ENCODE data around the gene TNFRSF1B. TPM values are rescaled to one million over a fixed set of nuclear protein-coding genes. Genes with fewer than 3 reads are reported as not detected.

Gene TNFRSF1B
- total RNA-seq, 1 donor from 2014 or later: 14.0 TPM

DNA sequence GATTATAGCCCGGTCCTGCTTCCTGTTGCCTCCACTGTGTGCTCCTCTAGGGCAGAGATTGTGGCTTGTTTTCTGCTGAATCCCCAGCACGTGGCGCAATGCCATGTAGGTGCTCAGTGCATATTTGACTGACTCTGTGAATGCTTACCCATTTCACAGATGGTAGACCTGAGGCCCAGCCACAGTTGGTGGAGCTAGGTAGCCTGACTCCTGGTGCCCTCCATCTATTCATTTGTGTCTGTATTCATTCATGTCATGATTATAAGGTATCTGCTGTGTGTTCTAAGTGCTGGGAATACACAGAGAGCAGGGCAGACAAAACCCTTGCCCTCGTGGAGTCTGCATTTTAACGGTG lies 22.5 kb downstream of the TNFRSF1B start:
- DNase-seq (ENCODE audit: low spot score): no peak

DNA sequence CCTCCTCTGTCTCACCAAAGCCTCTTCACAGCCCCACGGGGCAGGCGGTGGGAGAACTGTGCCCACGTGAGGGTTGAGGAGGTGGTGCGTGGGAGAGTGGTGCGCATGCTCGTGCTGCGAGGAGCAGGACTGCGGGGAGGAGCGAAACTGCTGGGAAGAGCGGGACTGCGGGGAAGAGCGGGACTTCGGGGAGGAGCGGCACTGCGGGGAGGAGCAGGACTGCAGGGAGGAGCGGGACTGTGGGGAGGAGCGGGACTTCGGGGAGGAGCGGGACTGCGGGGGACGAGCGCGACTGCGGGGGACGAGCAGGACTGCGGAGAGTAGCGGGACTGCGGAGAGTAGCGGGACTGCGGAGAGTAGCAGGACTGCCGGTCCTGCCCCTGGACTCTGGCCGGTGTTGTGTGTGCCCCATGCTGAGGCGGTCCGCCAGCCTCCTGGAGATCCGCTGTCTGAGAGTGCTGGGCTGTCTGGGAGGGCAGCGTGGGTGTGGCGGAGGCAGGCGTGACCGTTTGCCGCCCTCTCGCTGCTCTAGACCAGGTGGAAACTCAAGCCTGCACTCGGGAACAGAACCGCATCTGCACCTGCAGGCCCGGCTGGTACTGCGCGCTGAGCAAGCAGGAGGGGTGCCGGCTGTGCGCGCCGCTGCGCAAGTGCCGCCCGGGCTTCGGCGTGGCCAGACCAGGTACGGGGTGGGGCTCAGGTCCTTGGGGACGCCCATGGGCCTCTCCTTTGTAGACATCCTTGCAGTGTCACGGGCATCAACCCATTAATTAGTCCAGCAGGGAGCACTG lies 24.6 kb downstream of the TNFRSF1B start:
- no peak for DNase-seq (ENCODE audit: low spot score)

DNA sequence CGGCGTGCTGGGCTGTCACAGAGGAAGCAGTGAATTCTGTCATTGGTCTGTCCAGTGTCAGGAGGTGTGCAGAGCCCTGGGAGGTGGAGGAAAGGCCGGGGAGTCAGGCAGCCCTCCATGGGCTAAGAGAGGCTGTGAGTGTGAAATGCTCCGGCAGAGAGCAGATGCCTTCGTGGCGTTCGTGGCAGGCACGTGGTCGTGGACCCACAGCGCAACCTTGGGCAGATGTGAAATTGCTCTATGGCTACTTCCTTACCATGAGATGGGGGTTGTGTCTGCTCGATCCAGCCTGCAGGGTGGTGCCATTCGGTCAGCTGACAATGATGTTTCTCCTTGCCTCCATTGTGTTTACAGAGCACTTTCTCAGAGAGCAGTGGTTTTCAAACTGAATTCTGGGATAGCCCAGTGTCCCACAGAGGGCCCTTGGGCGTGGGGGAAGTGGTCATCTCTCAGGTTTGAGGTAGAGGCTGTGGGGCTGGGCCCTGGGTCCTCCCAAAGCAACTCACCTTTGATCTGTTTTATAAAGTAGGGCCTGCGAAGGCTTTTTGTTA lies 27.9 kb downstream of the TNFRSF1B start:
- no peak for DNase-seq (ENCODE audit: low spot score)

DNA sequence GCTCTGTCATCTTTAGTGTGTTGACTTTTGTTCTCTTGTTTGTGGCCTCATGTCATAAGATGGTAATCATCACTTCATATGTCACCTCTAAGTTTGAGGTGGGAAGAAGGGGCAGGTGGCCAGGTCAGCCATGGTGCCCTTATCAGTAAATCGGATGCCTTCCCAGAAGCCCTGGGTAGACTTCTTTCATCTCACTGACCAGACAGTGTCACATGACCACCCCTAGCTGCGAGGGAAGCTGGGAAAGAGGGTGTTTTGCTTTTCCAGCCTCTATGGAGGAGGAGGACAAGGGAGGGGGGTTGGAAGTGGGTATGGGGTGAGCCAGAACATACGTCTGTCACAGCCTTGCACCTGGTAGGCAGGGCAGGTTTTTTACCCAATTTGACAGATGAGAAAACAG lies 28.6 kb downstream of the TNFRSF1B start:
- no peak for DNase-seq (ENCODE audit: low spot score)

DNA sequence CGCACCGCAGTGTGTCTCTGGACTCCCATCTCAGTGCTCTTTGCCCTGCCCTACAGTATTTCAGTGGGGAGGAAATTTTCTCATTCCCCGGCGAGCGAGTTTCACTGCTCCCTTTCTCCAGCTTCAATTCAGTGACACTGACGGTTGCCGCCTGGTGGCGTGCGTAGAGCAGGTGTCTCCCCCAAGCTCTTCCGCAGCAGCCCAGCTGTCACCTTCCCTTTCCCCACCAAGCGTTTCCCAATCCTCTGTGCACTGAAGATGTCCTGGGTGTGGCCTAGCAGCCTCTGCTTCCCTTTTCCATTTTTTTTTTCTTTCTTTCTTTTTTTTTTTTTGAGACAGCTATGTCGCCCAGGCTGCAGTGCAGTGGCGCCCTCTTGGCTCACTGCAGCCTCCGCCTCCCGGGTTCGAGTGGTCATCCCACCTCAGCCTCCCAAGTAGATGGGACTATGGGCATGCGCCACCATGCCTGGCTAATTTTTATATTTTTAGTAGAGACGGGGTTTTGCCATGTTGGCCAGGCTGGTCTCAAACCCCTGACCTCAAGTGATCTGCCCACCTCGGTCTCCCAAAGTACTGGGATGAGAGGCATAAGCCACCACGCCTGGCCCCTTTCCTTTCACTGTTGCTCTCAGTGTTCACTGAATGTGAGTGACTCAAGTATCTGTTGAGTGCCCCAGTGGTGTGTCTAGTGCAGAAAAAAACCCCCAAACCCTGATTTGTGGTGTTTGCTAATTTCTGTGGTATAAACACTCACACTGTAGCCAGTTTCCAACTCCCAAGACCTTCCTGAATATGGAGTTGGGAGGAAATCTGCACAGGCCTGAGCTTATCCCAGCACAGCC lies 30.1 kb downstream of the TNFRSF1B start:
- peak; percentile 44 for DNase-seq (ENCODE audit: low spot score)

DNA sequence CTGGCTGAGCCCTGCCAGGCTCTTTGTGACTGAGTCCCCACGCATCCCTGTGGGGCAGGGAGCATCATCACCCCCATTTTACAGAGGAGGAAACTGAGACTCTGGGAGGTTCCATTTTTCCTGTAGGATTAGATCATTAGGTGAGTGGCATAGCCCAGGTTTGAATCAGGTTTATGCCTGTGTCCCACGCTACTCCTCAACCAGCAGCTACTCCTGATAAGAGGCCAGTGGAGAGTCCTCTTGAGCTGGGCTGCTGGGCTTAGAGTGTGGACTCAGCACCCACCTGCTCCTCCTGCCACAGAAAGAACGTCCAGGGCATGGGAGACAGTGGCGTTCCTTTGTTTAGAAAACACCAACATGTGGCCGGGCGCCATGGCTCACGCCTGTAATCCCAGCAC lies 30.7 kb downstream of the TNFRSF1B start:
- no peak for DNase-seq (ENCODE audit: low spot score)

DNA sequence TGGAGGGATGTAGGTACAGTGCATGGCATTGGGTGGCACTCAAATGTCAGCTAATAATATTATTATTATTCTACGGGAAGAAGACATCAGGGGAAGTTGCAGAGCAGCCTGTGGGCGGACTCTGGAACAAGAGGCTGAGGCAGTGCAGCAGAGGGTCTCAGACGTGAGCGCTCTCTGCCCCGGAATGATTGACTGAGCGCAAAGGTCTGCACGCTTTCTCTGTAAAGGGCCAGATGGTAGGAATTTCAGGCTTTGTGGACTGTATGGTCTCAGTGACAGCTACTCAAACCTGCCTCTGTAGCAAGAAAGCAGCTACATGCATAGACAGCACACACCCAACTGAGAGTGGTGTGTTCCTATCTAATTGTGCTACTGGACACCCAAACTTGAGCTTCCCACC lies 33.4 kb downstream of the TNFRSF1B start:
- no peak for DNase-seq (ENCODE audit: low spot score)

DNA sequence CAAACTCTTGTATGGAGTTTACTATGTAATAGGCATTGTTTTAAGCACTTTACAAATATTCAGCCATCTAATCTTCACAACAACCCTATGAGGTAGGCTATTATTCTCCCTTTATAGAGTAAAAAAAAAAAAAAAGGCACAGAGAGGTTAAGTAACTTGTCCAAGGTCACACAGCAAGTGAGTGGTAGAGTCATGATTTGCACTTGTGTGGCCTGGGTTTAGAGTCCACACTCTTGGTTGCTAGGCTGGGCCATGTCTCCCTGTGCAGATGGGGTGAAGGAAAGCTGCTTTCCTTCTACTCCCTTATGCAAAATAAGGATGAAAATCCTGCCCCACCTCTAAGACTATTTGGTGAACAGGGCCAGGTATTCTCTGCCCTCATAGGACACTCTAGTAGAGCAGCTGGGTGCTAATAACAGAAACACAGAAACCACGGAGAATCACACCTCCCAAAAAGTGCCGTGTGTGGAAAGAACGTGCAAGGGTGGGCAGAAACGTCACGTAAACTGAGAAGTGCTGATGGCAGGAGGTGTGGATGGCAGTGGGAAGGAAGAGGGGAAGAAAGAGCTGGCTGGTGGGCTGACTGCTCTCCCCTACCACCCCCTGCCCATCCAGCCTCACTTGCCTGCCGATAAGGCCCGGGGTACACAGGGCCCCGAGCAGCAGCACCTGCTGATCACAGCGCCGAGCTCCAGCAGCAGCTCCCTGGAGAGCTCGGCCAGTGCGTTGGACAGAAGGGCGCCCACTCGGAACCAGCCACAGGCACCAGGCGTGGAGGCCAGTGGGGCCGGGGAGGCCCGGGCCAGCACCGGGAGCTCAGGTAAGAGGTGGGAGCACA lies 34.8 kb downstream of the TNFRSF1B start:
- no peak for DNase-seq (ENCODE audit: low spot score)

DNA sequence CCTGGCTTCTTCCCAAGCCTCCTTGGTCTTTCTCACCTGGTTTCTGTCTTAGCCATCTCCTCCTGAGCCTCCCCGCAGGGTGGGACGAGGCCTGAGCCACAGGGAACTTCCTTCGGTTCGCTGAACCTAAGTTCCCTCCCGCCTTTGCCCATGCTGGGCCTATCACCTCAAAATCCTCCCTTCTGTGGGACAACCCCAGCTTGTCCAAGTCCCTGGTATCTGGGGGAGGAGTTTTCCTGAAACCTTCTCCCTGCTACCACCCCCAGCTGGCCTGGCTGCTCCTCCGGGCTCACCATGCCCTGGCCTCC lies 35.4 kb downstream of the TNFRSF1B start:
- DNase-seq (ENCODE audit: low spot score): no peak

DNA sequence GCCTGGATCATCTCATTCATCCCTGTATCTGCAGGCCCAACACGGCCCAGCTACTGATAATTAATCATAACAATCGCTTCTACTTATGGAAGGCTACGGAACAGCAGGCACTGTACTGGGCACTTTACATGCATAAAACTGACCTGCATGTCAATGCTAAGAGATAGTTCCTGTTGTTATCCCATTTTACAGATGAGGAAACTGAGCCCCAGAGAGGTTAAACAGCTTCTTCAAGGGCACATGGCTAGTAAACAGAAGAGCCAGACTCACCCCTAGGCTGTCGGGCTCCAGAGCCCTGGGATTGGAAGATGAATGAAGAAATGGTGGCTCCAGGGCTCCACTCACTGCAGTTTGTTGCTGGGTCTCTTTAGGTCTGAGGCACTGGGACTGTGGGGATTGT lies 35.8 kb downstream of the TNFRSF1B start:
- DNase-seq (ENCODE audit: low spot score): no peak

DNA sequence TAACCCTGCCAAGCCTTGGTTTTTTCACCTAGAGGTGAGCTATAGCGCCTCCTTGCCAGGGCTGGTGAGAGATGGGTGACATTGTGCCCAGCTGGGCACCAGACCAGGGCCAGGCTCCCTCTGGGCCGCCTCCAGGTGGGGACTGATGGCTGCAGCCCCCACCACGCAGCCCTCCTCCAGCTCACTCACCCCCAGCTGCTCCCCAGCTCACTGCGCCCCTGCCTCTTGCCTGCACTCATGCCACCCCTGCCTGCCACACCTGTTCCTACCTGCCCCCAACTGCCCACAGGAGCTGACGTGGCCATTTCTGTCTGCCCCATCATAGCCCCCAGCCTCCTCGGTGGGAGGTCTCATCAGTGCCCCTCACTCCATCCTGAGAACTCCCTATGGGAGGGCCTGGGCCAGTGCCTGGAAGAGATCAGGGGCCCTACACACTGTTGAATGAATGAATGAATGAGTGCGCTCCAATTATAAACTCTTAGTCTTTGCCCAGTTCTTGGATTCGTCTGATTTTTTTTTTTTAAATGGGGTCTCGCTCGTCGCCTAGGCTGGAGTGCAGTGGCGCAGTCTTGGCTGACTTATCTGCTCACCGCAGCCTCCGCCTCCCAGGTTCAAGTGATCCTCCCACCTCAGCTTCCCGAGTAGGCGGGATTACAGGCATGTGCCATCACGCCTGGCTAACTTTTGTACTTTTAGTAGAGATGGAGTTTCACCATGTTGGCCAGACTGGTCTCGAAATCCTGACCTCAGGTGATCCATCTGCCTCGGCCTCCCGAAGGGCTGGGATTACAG lies 36.6 kb downstream of the TNFRSF1B start:
- no peak for DNase-seq (ENCODE audit: low spot score)

DNA sequence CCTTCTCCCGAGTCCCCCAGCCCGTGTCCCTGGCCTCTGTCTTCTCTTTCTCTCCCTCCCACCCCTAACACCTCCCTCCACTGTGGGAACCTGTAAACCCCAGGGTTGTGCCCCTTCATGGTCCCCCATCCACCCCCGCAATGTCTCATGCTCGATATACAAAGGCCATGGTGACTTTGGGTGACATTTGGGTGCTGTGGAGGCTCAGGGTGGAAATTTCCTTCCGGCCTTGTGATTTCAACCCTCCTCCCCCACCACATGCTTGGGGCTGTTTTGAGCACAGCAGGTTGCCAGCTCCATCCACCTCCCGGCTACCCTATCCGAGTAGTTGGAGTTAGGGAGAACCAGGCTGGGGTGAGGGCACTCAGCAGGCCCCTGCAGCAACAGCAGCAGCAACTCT lies 37.3 kb downstream of the TNFRSF1B start:
- no peak for DNase-seq (ENCODE audit: low spot score)

DNA sequence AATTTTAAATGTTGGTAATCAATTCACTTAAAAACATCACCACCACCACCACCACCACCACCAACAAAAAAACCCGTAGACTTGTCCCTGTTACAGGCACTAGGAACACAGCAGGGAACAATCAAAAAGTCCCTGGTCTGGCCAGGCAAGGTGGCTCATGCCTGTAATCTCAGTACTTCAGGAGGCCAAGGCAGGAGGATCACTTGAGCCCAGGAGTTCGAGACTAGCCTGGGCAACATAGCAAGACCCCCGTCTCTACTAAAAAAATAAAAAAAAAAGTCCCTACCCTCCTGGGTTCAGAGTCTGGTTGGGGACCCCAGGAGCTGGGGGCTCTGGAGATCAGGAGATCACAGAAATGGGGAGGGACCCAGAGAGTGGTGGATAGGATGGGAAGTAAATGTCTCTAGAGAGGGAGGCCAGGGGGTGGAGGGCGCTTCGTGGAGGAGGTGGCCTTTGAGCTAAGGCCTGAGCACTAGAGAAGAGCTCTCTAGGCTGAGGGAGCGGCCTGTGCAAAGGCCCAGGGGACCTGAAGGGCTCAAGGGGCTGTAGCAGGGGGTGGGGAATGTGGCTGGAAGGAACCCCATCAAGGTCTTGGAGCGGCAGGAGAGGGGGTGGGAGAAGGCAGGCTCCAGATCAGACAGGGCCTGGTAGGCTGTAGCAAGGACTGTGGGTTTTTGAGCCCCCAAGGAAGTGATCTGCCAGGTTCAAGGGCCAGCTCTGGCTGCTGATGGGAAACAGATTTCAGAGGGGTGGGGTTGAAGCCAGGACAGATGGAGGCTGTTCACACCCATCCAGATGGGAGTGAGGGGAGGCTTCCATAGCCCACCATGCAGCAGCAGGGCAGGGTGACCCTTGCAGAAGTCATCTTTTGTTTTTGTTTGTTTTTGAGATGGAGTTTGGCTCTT lies 38.2 kb downstream of the TNFRSF1B start:
- no peak for DNase-seq (ENCODE audit: low spot score)

DNA sequence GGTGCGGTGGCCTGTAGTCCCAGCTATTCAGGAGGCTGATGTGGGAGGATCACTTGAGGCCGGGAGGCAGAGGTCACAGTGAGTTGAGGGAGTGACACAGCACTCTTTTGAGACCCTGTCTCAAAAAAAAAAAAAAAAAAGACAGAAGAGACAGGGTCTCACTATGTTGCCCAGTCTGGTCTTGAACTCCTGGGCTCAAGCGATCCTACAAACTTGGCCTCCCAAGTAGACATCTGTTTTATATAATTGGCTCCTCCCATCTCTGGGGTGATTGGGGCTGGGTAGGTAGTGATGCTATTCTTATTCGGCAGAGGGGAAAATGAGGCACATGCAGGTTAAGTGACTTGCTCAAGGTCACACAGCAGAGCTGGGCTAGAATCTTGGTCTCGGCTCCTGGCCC lies 39.4 kb downstream of the TNFRSF1B start:
- no peak for DNase-seq (ENCODE audit: low spot score)

DNA sequence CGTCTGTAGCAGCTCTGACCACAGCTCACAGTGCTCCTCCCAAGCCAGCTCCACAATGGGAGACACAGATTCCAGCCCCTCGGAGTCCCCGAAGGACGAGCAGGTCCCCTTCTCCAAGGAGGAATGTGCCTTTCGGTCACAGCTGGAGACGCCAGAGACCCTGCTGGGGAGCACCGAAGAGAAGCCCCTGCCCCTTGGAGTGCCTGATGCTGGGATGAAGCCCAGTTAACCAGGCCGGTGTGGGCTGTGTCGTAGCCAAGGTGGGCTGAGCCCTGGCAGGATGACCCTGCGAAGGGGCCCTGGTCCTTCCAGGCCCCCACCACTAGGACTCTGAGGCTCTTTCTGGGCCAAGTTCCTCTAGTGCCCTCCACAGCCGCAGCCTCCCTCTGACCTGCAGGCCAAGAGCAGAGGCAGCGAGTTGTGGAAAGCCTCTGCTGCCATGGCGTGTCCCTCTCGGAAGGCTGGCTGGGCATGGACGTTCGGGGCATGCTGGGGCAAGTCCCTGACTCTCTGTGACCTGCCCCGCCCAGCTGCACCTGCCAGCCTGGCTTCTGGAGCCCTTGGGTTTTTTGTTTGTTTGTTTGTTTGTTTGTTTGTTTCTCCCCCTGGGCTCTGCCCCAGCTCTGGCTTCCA lies 40.1 kb downstream of the TNFRSF1B start:
- no peak for DNase-seq (ENCODE audit: low spot score)

DNA sequence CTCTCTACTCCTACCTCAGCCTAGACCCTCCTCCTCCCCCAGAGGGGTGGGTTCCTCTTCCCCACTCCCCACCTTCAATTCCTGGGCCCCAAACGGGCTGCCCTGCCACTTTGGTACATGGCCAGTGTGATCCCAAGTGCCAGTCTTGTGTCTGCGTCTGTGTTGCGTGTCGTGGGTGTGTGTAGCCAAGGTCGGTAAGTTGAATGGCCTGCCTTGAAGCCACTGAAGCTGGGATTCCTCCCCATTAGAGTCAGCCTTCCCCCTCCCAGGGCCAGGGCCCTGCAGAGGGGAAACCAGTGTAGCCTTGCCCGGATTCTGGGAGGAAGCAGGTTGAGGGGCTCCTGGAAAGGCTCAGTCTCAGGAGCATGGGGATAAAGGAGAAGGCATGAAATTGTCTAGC lies 41.5 kb downstream of the TNFRSF1B start:
- no peak for DNase-seq (ENCODE audit: low spot score)

DNA sequence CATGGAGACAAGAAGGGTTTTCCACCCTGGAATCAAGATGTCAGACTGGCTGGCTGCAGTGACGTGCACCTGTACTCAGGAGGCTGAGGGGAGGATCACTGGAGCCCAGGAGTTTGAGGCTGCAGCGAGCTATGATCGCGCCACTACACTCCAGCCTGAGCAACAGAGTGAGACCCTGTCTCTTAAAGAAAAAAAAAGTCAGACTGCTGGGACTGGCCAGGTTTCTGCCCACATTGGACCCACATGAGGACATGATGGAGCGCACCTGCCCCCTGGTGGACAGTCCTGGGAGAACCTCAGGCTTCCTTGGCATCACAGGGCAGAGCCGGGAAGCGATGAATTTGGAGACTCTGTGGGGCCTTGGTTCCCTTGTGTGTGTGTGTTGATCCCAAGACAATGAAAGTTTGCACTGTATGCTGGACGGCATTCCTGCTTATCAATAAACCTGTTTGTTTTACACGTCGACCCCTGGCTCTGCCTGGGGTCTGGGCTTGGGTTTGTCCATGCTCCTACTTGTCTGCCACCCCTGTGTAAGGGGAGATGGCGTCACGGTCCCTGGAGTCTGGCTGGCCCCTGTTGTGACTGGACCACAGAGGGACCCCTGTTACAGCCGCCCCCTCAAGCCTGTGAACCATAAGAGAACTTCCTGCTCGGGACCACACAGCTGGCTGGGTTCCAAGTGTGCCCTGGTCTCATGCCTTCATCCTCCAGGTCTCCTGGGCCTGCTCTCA lies 42.1 kb downstream of the TNFRSF1B start:
- DNase-seq (ENCODE audit: low spot score): peak; percentile 85

DNA sequence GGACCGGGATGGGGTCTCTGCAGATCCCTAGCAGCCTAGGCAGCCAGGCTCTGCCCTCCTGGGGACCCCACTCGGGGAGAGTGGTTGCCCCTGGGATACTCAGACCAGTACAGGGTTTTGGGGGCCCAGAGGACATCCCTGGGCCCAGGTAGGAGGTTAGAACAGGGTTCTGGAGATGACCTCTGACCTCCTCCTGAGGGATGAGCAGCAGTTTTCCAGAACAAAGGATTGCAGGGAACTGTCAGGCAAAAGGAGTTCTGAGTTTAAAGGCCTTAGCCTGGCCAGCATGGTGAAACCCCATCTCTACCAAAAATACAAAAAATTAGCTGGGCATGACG lies 42.7 kb downstream of the TNFRSF1B start:
- DNase-seq (ENCODE audit: low spot score): no peak
